BE2C (cell line): ENCODE results near the gene EPHA3.
"Not testable (repeated sequence)": the region's sequence is repeated elsewhere in the genome, so short reads cannot be mapped to it uniquely, and the experiment has no call there.

Experiments used
- DNase-seq: peaks from one replicate; pipeline ENCODE4 v3.0.0-alpha.2; 2020
- H3K27me3 ChIP-seq: fragments of 250-450 bp; sonication (Bioruptor Pico); 2 replicates; pipeline ENCODE4 v1.5.1; 2020; ENCODE audit warnings: mild to moderate bottlenecking
- H3K36me3 ChIP-seq: fragments of 250-450 bp; sonication (Bioruptor Pico); 2 replicates; pipeline ENCODE4 v1.5.1; 2020; ENCODE audit warnings: mild to moderate bottlenecking
- H3K4me1 ChIP-seq: fragments of 250-450 bp; sonication (Bioruptor Pico); 2 replicates; pipeline ENCODE4 v1.5.1; 2020
- H3K4me3 ChIP-seq: 2 replicates; pipeline ENCODE4 v1.5.1; 2011; ENCODE audit warnings: low read depth, low read length
- H3K9me3 ChIP-seq: fragments of 250-450 bp; sonication (Bioruptor Pico); 2 replicates; pipeline ENCODE4 v1.5.1; 2020
- CTCF ChIP-seq: IDR thresholded peaks from 2 replicates; pipeline ENCODE4 v1.5.1; 2012; ENCODE audit warnings: mild to moderate bottlenecking, low read depth, low read length

Gene EPHA3

GRCh38 chr3:89344076-89344475 is 236.7 kb downstream of the EPHA3 start:
- H3K9me3 ChIP-seq: no peaks in the 10 kb centered on the region
- no peak for DNase-seq
- H3K27me3 ChIP-seq: no peaks in the 10 kb centered on the region
- H3K4me1 ChIP-seq: no peaks in the 10 kb centered on the region
- no peak for TF ChIP-seq CTCF
- no peaks in the 10 kb centered on the region for H3K36me3 ChIP-seq
- H3K4me3 ChIP-seq: no peak overlapping the region

- H3K4me1 ChIP-seq, H3K36me3 ChIP-seq, H3K9me3 ChIP-seq, H3K4me3 ChIP-seq, H3K27me3 ChIP-seq, DNase-seq: not testable (repeated sequence)
Measured at GRCh38 chr3:89350935-89351334, 243.5 kb downstream of the EPHA3 start.

- Histone ChIP-seq H3K27me3 (no peaks in the 10 kb centered on the region), H3K4me1 (no peaks in the 10 kb centered on the region), H3K9me3 (no peaks in the 10 kb centered on the region), H3K4me3 (no peak overlapping the region), H3K36me3 (no peaks in the 10 kb centered on the region)
- TF ChIP-seq CTCF: no peak
- DNase-seq: no peak
Measured at GRCh38 chr3:89353465-89353864, 246.0 kb downstream of the EPHA3 start.

- TF ChIP-seq CTCF: no peak
- no peaks in the 10 kb centered on the region for H3K27me3 ChIP-seq
- H3K9me3 ChIP-seq: no peaks in the 10 kb centered on the region
- no peaks in the 10 kb centered on the region for H3K4me1 ChIP-seq
- H3K36me3 ChIP-seq: no peaks in the 10 kb centered on the region
- no peak overlapping the region for H3K4me3 ChIP-seq
- DNase-seq: no peak
Measured at GRCh38 chr3:89358281-89358680, 250.9 kb downstream of the EPHA3 start.

GRCh38 chr3:89360156-89360555 is 252.7 kb downstream of the EPHA3 start:
- H3K4me1 ChIP-seq: no peaks in the 10 kb centered on the region
- DNase-seq: no peak
- H3K27me3 ChIP-seq: no peaks in the 10 kb centered on the region
- TF ChIP-seq CTCF: no peak
- no peaks in the 10 kb centered on the region for H3K36me3 ChIP-seq
- no peak overlapping the region for H3K4me3 ChIP-seq
- no peaks in the 10 kb centered on the region for H3K9me3 ChIP-seq

GRCh38 chr3:89362496-89362895 is 255.1 kb downstream of the EPHA3 start:
- no peak for DNase-seq
- H3K36me3 ChIP-seq: no peaks in the 10 kb centered on the region
- H3K9me3 ChIP-seq: no peaks in the 10 kb centered on the region
- no peak overlapping the region for H3K4me3 ChIP-seq
- TF ChIP-seq CTCF: no peak
- no peaks in the 10 kb centered on the region for H3K4me1 ChIP-seq
- H3K27me3 ChIP-seq: no peaks in the 10 kb centered on the region

GRCh38 chr3:89363171-89363570 is 255.8 kb downstream of the EPHA3 start:
- Histone ChIP-seq H3K4me1 (no peaks in the 10 kb centered on the region), H3K36me3 (no peaks in the 10 kb centered on the region), H3K4me3 (no peak overlapping the region), H3K27me3 (no peaks in the 10 kb centered on the region), H3K9me3 (no peaks in the 10 kb centered on the region)
- no peak for DNase-seq
- TF ChIP-seq CTCF: no peak
